MCF 10A (cell line): ENCODE measurements around the gene PIEZO2. TPM values are rescaled to one million over a fixed set of nuclear protein-coding genes. Genes with fewer than 3 reads are reported as not detected.

Source experiments
- BruUV-seq: library from RNA; stranded (reverse); fragments of 400-500 nt; replicated peaks from 2 replicates; lab custom pipeline; 2021; lab: Mats Ljungman, UMichigan
- CTCF ChIA-PET: fragments of 300-600 bp; sonication (Branson Sonifier 250); formaldehyde crosslinking; extraction: SDS; loops from one replicate; lab custom pipeline; 2021; ENCODE audit warnings: antibody characterized with exemption, inconsistent platforms; lab: Yijun Ruan, JAX
- POLR2A ChIA-PET: fragments of 300-600, 350-650 bp; sonication (Branson Sonifier 250); formaldehyde crosslinking; extraction: SDS; loops from one replicate; lab custom pipeline; 2020; ENCODE audit warnings: antibody characterized with exemption, inconsistent platforms; lab: Yijun Ruan, JAX
- DNase-seq: peaks from one replicate; pipeline ENCODE4 v3.0.0-alpha.2; 2018; ENCODE audit not compliant: unreplicated experiment
- H3K27ac Mint-ChIP-seq: one replicate; pipeline ENCODE4 v1.8.0; 2022; ENCODE audit warnings: mild to moderate bottlenecking, low read depth, mixed read lengths; ENCODE audit not compliant: unreplicated experiment
- H3K27me3 Mint-ChIP-seq: one replicate; pipeline ENCODE4 v1.8.0; 2022; ENCODE audit warnings: mixed read lengths; ENCODE audit not compliant: insufficient read depth, unreplicated experiment
- H3K36me3 Mint-ChIP-seq: one replicate; pipeline ENCODE4 v1.8.0; 2022; ENCODE audit warnings: mild to moderate bottlenecking, moderate library complexity, mixed read lengths; ENCODE audit not compliant: insufficient read depth, unreplicated experiment
- H3K4me1 Mint-ChIP-seq: one replicate; pipeline ENCODE4 v1.8.0; 2022; ENCODE audit warnings: mixed read lengths; ENCODE audit not compliant: insufficient read depth, unreplicated experiment
- H3K4me3 Mint-ChIP-seq: one replicate; pipeline ENCODE4 v1.8.0; 2022; ENCODE audit warnings: mild to moderate bottlenecking, moderate library complexity, mixed read lengths; ENCODE audit not compliant: unreplicated experiment
- H3K9me3 Mint-ChIP-seq: one replicate; pipeline ENCODE4 v1.8.0; 2022; ENCODE audit warnings: mixed read lengths; ENCODE audit not compliant: unreplicated experiment
- intact Hi-C: fragments of 100-400 bp; cut with micrococcal nuclease; formaldehyde crosslinking; loops from 2 replicates; pipeline ENCODE4 v1.14.1; 2022
- total RNA-seq: library from RNA; stranded (reverse); gene quantifications from 2 replicates; pipeline ENCODE4 v1.2.3, GENCODE V29; 2022
- TF ChIP-seq, protein P1 (sequence below): fragments of 200-600 bp; IDR thresholded peaks from one replicate; pipeline ENCODE4 v1.8.0; 2022; ENCODE audit warnings: antibody characterized with exemption, mild to moderate bottlenecking; ENCODE audit not compliant: unreplicated experiment

The PIEZO2 gene
- total RNA-seq, 1 experiment from 2014 or later = 0.49 TPM

GRCh38 chr18:10783941-10784340 is 365.4 kb downstream of the PIEZO2 start:
- POLR2A ChIA-PET = no interaction called here
- intact Hi-C loops = no loop called here
- H3K27me3 Mint-ChIP-seq = peaks cover 30% of the 10 kb centered on the region
- H3K9me3 Mint-ChIP-seq = no peaks in the 10 kb centered on the region
- TF ChIP-seq, protein P1, sequence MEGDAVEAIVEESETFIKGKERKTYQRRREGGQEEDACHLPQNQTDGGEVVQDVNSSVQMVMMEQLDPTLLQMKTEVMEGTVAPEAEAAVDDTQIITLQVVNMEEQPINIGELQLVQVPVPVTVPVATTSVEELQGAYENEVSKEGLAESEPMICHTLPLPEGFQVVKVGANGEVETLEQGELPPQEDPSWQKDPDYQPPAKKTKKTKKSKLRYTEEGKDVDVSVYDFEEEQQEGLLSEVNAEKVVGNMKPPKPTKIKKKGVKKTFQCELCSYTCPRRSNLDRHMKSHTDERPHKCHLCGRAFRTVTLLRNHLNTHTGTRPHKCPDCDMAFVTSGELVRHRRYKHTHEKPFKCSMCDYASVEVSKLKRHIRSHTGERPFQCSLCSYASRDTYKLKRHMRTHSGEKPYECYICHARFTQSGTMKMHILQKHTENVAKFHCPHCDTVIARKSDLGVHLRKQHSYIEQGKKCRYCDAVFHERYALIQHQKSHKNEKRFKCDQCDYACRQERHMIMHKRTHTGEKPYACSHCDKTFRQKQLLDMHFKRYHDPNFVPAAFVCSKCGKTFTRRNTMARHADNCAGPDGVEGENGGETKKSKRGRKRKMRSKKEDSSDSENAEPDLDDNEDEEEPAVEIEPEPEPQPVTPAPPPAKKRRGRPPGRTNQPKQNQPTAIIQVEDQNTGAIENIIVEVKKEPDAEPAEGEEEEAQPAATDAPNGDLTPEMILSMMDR = no peak
- no peaks in the 10 kb centered on the region for H3K4me1 Mint-ChIP-seq
- CTCF ChIA-PET = no interaction called here
- no peak overlapping the region for H3K4me3 Mint-ChIP-seq
- H3K27ac Mint-ChIP-seq = no peak overlapping the region
- no peaks in the 10 kb centered on the region for H3K36me3 Mint-ChIP-seq
- DNase-seq = no peak
- no TSS peak for BruUV-seq

- Mint-ChIP-seq H3K27ac (no peak overlapping the region), H3K4me1 (no peaks in the 10 kb centered on the region), H3K9me3 (peaks cover 17% of the 10 kb centered on the region), H3K4me3 (no peak overlapping the region), H3K27me3 (peaks cover 12% of the 10 kb centered on the region), H3K36me3 (no peaks in the 10 kb centered on the region)
- TF ChIP-seq, protein P1 = no peak
- POLR2A ChIA-PET = interaction anchor here (0.7 kb wide), 1 partner anchor 29 kb away, joined by 4 read pairs; no protein-coding TSS in a partner anchor
- DNase-seq = no peak
- CTCF ChIA-PET = interaction anchor here (0.6 kb wide), 1 partner anchor 764 kb away, joined by 3 read pairs; no protein-coding TSS in a partner anchor
- no TSS peak for BruUV-seq
- intact Hi-C loops = no loop called here
Observed at GRCh38 chr18:10776493-10776892, 372.9 kb downstream of the PIEZO2 start.

DNA sequence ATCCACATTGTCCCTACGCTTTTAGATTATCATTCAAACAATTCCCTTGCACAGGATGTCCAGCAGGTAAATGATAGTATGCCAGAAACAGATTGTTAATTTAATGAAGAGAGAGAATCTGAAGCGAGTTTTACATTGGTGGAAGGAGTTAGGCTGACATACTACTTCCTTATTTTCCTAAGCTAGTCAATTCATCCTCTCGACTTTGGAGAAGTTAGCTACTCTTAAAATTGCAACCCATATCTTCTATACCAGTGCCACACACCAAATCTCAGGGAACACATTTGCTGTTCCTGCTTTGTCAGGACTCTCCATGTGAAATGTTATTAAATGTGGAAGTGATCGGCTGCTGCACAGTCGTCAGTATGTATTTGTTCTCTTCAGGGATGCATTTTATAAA is 374.3 kb downstream of the PIEZO2 start:
- Mint-ChIP-seq H3K36me3 (no peaks in the 10 kb centered on the region), H3K9me3 (peaks cover 17% of the 10 kb centered on the region), H3K4me3 (no peak overlapping the region), H3K4me1 (no peaks in the 10 kb centered on the region), H3K27ac (no peak overlapping the region), H3K27me3 (peaks cover 10% of the 10 kb centered on the region)
- TF ChIP-seq, protein P1 = no peak
- ChIA-PET POLR2A (no interaction called here), CTCF (no interaction called here)
- intact Hi-C loops = no loop called here
- DNase-seq = no peak
- BruUV-seq = no TSS peak

- DNase-seq = no peak
- CTCF ChIA-PET = interaction anchor here (0.6 to 1.5 kb wide), 4 partner anchors 14 to 225 kb away, joined by 3 to 6 read pairs (median 3); no protein-coding TSS in a partner anchor
- TF ChIP-seq, protein P1 = no peak
- Mint-ChIP-seq H3K4me1 (no peaks in the 10 kb centered on the region), H3K27me3 (no peaks in the 10 kb centered on the region), H3K4me3 (no peak overlapping the region), H3K9me3 (peaks cover 17% of the 10 kb centered on the region), H3K27ac (no peak overlapping the region), H3K36me3 (no peaks in the 10 kb centered on the region)
- POLR2A ChIA-PET = interaction anchor here (1.2 to 1.6 kb wide), 2 partner anchors 8 to 16 kb away, joined by 5 read pairs; no protein-coding TSS in a partner anchor
- intact Hi-C loops = no loop called here
- BruUV-seq = no TSS peak
Observed at GRCh38 chr18:10771053-10771709, 378.2 kb downstream of the PIEZO2 start.
